Psoas muscle (tissue), 8 donors: ENCODE data around the gene BBX. TPM values are rescaled to one million over a fixed set of nuclear protein-coding genes. Genes with fewer than 3 reads are reported as not detected.

ENCODE experiments used
- ATAC-seq, 4 donors: fragments of 200-7000 bp; cut with Tn5 transposase; one replicate each; pipeline ENCODE4 v1.9.1; 2020; ENCODE audit warnings: moderate library complexity in 3 of 4, mild to moderate bottlenecking in 2 of 4
- DNase-seq, 2 donors: peaks; one replicate each; pipeline ENCODE4 v3.0.0-alpha.2; 2020
- H3K27ac ChIP-seq: fragments of 200-600 bp; one replicate; pipeline ENCODE4 v1.8.0; 2022
- H3K27me3 ChIP-seq, 3 donors: fragments of 200-600 bp in 1 of 3; one replicate each; pipeline versions ENCODE4 v1.6.1 to v1.8.0; 2013 to 2022; ENCODE audit warnings: low read length in 2 of 3, mild to moderate bottlenecking in 2 of 3, moderate library complexity in 1 of 3; ENCODE audit not compliant: insufficient read depth in 3 of 3
- H3K36me3 ChIP-seq, 2 donors: fragments of 200-600 bp in 1 of 2; one replicate each; pipeline versions ENCODE4 v1.6.1 to v1.8.0; 2013 to 2022; ENCODE audit warnings: low read depth in 1 of 2, mild to moderate bottlenecking in 1 of 2, moderate library complexity in 1 of 2; ENCODE audit not compliant: insufficient read depth in 1 of 2
- H3K4me1 ChIP-seq: fragments of 200-600 bp; one replicate; pipeline ENCODE4 v1.8.0; 2022
- H3K4me3 ChIP-seq: fragments of 200-600 bp; one replicate; pipeline ENCODE4 v1.8.0; 2022; ENCODE audit warnings: mild to moderate bottlenecking
- H3K9me3 ChIP-seq: fragments of 200-600 bp; one replicate; pipeline ENCODE4 v1.8.0; 2022
- CTCF ChIP-seq: fragments of 200-600 bp; IDR thresholded peaks from one replicate; pipeline ENCODE4 v1.8.0; 2022; ENCODE audit warnings: antibody characterized with exemption
- WGBS, 3 donors: extraction: QIAGEN DNeasy Blood & Tissue Kit; methylation state at CpG; one replicate each; pipeline versions ENCODE4 v1.1.6 to v1.1.7; 2013; 5-methylcytosine and 5-hydroxymethylcytosine counted together
- intact Hi-C, 2 donors: fragments of 100-400 bp; cut with DNase I; formaldehyde crosslinking; loops; one replicate each; pipeline versions ENCODE4 v1.11.0 to v1.14.2; 2022
- polyA plus RNA-seq, 3 donors: library from polyadenylated mRNA; stranded (reverse); fragments of 200-250 nt; gene quantifications; one replicate each; pipeline ENCODE4 v1.2.3, GENCODE V29; 2013
- total RNA-seq, 4 donors: library from RNA; stranded (reverse); fragmentation: NEBNext Ultra II Directional in 2 of 4; extraction: Animal tissue kit (Norgen Biotek cat#: 25700) in 2 of 4; gene quantifications; one replicate each; pipeline versions ENCODE4 v1.2.1 to v1.2.4, GENCODE V29; 2021 to 2023
- donor health status: healthy with polysubstance abuse.
- donor health status: DM: no; HTN: no; CAD: no; lungs with moderate emphysema.
- donor health status: Bipolar disorder and iron deficiency.
- donor health status: healthy.
- donor health status: DM: yes; HTN: yes; CAD: no.
- donor health status: DM: no; HTN: no; CAD: no.
- donor health status: DM: no; HTN: no; CAD: no.
- donor health status: DM: yes; HTN: yes; CAD: no.

BBX gene
- total and polyA plus RNA-seq, 7 donors = 2.2 to 30.4 (median 16.2) TPM

- ATAC-seq (no peak), DNase-seq (no peak)
- Histone ChIP-seq H3K4me1 (no peaks in the 10 kb centered on the region), H3K36me3 (no peaks in the 10 kb centered on the region), H3K4me3 (no peak overlapping the region), H3K27ac (no peak overlapping the region), H3K27me3 (no peaks in the 10 kb centered on the region), H3K9me3 (no peaks in the 10 kb centered on the region)
- intact Hi-C loops = no loop called here
- WGBS, 3 donors = 91 to 94% (median 94%) methylated on average over 1 of the region's 1 CpG
- TF ChIP-seq CTCF = no peak
These were observed 10.7 kb upstream of the BBX start for GRCh38 chr3:107512108-107512507.

GRCh38 chr3:107514453-107514852 lies 8.3 kb upstream of the BBX start:
- Histone ChIP-seq H3K36me3 (no peaks in the 10 kb centered on the region), H3K27ac (no peak overlapping the region), H3K4me1 (no peaks in the 10 kb centered on the region), H3K9me3 (no peaks in the 10 kb centered on the region), H3K27me3 (no peaks in the 10 kb centered on the region), H3K4me3 (no peak overlapping the region)
- 93 to 96% (median 95%) methylated on average over 1 of the region's 1 CpG for WGBS, 3 donors
- DNase-seq (no peak), ATAC-seq (no peak)
- intact Hi-C loops = no loop called here
- TF ChIP-seq CTCF = no peak

GRCh38 chr3:107516475-107516874 lies 6.3 kb upstream of the BBX start:
- no peaks in the 10 kb centered on the region for H3K9me3 ChIP-seq
- no peak overlapping the region for H3K27ac ChIP-seq
- DNase-seq (no peak), ATAC-seq (no peak)
- intact Hi-C loops = no loop called here
- no peaks in the 10 kb centered on the region for H3K36me3 ChIP-seq
- H3K4me3 ChIP-seq = no peak overlapping the region
- no peaks in the 10 kb centered on the region for H3K27me3 ChIP-seq
- H3K4me1 ChIP-seq = no peaks in the 10 kb centered on the region
- TF ChIP-seq CTCF = no peak
- WGBS, 3 donors = 59 to 67% (median 61%) methylated on average over 3 of the region's 3 CpGs

- H3K27ac ChIP-seq = no peak overlapping the region
- 79 to 89% (median 87%) methylated on average over 4 of the region's 4 CpGs for WGBS, 3 donors
- DNase-seq (no peak), ATAC-seq (no peak)
- intact Hi-C loops = loop anchor here (5.0 kb wide), 2 partner anchors 88 to 283 kb away; no protein-coding TSS in a partner anchor
- no peak overlapping the region for H3K4me3 ChIP-seq
- no peaks in the 10 kb centered on the region for H3K36me3 ChIP-seq
- no peak for TF ChIP-seq CTCF
- H3K4me1 ChIP-seq = peaks cover 4% of the 10 kb centered on the region
- H3K9me3 ChIP-seq = no peaks in the 10 kb centered on the region
- H3K27me3 ChIP-seq = no peaks in the 10 kb centered on the region
These were observed 2.2 kb upstream of the BBX start for GRCh38 chr3:107520535-107520934.

- H3K27me3 ChIP-seq = no peaks in the 10 kb centered on the region
- H3K9me3 ChIP-seq = no peaks in the 10 kb centered on the region
- DNase-seq (no peak), ATAC-seq (no peak)
- H3K36me3 ChIP-seq = no peaks in the 10 kb centered on the region
- no peak for TF ChIP-seq CTCF
- WGBS, 3 donors = 92 to 97% (median 94%) methylated on average over 3 of the region's 3 CpGs
- H3K4me1 ChIP-seq = peaks cover 13% of the 10 kb centered on the region
- H3K27ac ChIP-seq = no peak overlapping the region
- intact Hi-C loops = loop anchor here (2.0 to 5.0 kb wide), 3 partner anchors 89 to 284 kb away; no protein-coding TSS in a partner anchor
- H3K4me3 ChIP-seq = no peak overlapping the region
These were observed 1.2 kb upstream of the BBX start for GRCh38 chr3:107521469-107522059.
